K562 (cell line): ENCODE measurements around the gene SMAD7. TPM values are rescaled to one million over a fixed set of nuclear protein-coding genes. Genes with fewer than 3 reads are reported as not detected.

ENCODE experiments used
- ARHGAP35 ChIP-seq: fragments of 450-650 bp; IDR thresholded peaks from 2 replicates; pipeline ENCODE4 v1.6.1; 2018; ENCODE audit not compliant: partially characterized antibody
- C11orf30 ChIP-seq: fragments of 450-650 bp; IDR thresholded peaks from 2 replicates; pipeline ENCODE4 v1.6.1; 2016; ENCODE audit warnings: low read depth, mild to moderate bottlenecking
- CTBP1 ChIP-seq: fragments of 450-650 bp; IDR thresholded peaks from 2 replicates; pipeline ENCODE4 v1.6.1; 2016; ENCODE audit warnings: borderline replicate concordance
- ELF2 ChIP-seq: fragments of 250-450 bp; sonication (Bioruptor Pico); IDR thresholded peaks from 2 replicates; pipeline ENCODE4 v1.5.0; 2021; ENCODE audit warnings: mild to moderate bottlenecking
- MYC ChIP-seq, 2 experiments: fragments of 250-450 bp in 1 of 2; sonication (Bioruptor Pico) in 1 of 2; IDR thresholded peaks; 2 replicates each; pipeline versions ENCODE4 v1.5.1 to v1.6.1; 2012 to 2021; ENCODE audit warnings: low read depth in 2 of 2, borderline replicate concordance in 1 of 2, improper control_type of control experiment in 1 of 2, low read length in 1 of 2, mild to moderate bottlenecking in 1 of 2, moderate library complexity in 1 of 2
- PREB ChIP-seq: sonication (generic); formaldehyde crosslinking; IDR thresholded peaks from 2 replicates; pipeline ENCODE4 v1.8.1; 2023; ENCODE audit warnings: mild to moderate bottlenecking, missing genetic modification reagents
- SMAD4 ChIP-seq: fragments of 250-450 bp; sonication (Bioruptor Pico); conservative IDR thresholded peaks from 2 replicates; pipeline ENCODE4 v1.8.0; 2021; ENCODE audit warnings: inconsistent platforms, mild to moderate bottlenecking, moderate library complexity
- U2AF1 ChIP-seq: fragments of 200-400 bp; formaldehyde crosslinking; optimal IDR thresholded peaks from 2 replicates; pipeline ENCODE3; 2017; ENCODE audit warnings: mild to moderate bottlenecking, low read depth, low read length, moderate library complexity
- ZNF316 ChIP-seq: fragments of 450-650 bp; IDR thresholded peaks from 2 replicates; pipeline ENCODE4 v1.6.1; 2016
- ZNF347 ChIP-seq: fragments of 450-650 bp; formaldehyde crosslinking; IDR thresholded peaks from 2 replicates; pipeline ENCODE4 v1.4.0; 2020; ENCODE audit warnings: low read depth, mild to moderate bottlenecking, moderate library complexity
- polyA plus RNA-seq, 8 experiments: library from polyadenylated mRNA; depleted of rRNA in 4 of 8; stranded (reverse) in 5 of 8; unstranded in 3 of 8; fragments of >200 nt; fragmentation: Nextera tagmentation in 2 of 8; fragmentation: Illumina TruSeq in 1 of 8; extraction: Ambion mirVana in 2 of 8; extraction: Trizol in 1 of 8; gene quantifications; 2 replicates each; pipeline versions ENCODE4 v1.2.1 to v1.2.3, GENCODE V29; 2011 to 2014; ENCODE audit warnings: inconsistent platforms in 1 of 8, missing spikeins in 1 of 8
- total RNA-seq, 7 experiments: library from RNA; depleted of rRNA in 6 of 7; stranded (reverse); fragments of >200 nt in 6 of 7; fragmentation: Illumina TruSeq in 2 of 7; extraction: Trizol in 2 of 7; gene quantifications; 2 replicates each; pipeline versions ENCODE4 v1.2.1 to v1.2.3, GENCODE V29; 2011 to 2021; ENCODE audit warnings: low replicate concordance in 1 of 7
- TF ChIP-seq, protein P1 (sequence below), 2 experiments: fragments of 450-650 bp; conservative IDR thresholded peaks; 2 replicates each; pipeline ENCODE4 v1.6.1; 2017; ENCODE audit warnings: mild to moderate bottlenecking in 2 of 2, moderate library complexity in 2 of 2
- TF ChIP-seq, protein P2 (sequence below): fragments of 450-650 bp; formaldehyde crosslinking; IDR thresholded peaks from 2 replicates; pipeline ENCODE4 v1.4.0; 2020; ENCODE audit warnings: mild to moderate bottlenecking
- TF ChIP-seq, protein P3 (sequence below): sonication (generic); formaldehyde crosslinking; IDR thresholded peaks from 2 replicates; pipeline ENCODE4 v1.8.1; 2023; ENCODE audit warnings: mild to moderate bottlenecking, missing genetic modification reagents

The SMAD7 gene
- total and polyA plus RNA-seq, 9 of the 15 experiments (the other 6 are each of a cell fraction or from before 2014, with no cell fraction given) = 0.13 to 3.0 (median 1.6) TPM

DNA sequence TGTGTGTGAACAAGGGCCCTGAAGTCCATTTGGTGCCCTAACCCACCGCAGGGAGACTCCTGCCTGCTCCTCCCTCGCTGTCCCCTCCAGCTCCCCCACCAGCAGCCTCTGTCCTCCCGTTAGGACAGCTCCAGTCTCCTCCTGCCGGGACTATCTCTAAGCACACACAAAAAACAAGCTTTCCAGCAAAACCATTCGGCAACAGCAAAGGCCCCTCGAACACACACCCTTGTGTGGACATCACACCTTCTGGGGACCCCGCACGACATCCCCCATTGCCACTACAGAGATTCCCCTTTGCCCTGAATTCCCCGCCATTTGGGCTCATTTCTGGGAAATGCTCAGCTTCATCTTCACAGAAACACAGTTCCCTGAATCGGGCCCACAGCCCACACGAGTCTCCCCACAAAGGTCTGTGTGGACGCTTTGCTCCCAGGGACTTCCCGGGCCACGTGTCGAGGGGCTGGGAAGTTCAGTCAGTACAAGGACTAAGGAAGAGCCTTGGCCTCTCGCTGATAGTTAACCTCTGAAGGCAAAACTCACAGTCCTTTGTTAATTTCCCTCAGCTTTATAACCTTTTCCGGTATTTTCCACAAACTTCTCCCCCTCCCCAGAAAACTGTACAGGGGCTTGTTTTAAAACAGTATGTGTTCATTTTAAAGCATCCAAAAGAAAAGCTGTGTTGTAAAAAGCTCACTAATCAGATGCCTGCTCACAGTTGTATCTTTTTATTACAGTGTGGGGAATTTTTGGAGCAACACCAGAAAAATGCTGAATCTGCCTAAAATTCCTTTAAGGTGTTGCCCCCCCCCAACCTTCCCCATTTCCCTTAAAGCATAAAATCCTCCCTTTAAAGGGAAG, 25.9 kb downstream of the SMAD7 start (continued):
- TF ChIP-seq, protein P1, sequence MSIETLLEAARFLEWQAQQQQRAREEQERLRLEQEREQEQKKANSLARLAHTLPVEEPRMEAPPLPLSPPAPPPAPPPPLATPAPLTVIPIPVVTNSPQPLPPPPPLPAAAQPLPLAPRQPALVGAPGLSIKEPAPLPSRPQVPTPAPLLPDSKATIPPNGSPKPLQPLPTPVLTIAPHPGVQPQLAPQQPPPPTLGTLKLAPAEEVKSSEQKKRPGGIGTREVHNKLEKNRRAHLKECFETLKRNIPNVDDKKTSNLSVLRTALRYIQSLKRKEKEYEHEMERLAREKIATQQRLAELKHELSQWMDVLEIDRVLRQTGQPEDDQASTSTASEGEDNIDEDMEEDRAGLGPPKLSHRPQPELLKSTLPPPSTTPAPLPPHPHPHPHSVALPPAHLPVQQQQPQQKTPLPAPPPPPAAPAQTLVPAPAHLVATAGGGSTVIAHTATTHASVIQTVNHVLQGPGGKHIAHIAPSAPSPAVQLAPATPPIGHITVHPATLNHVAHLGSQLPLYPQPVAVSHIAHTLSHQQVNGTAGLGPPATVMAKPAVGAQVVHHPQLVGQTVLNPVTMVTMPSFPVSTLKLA (conservative IDR thresholded peaks at IDR 0.05) = peak in 1 of 2 experiments; percentile 44; a peak in 1 of 4 replicates
- TF ChIP-seq ELF2 (CRISPR knock-in tag) = no peak
- peak; percentile 82 for TF ChIP-seq C11orf30
- TF ChIP-seq ZNF316 = peak; percentile 82
- peak; percentile 64 for TF ChIP-seq SMAD4 (CRISPR knock-in tag)
- TF ChIP-seq, protein P2, sequence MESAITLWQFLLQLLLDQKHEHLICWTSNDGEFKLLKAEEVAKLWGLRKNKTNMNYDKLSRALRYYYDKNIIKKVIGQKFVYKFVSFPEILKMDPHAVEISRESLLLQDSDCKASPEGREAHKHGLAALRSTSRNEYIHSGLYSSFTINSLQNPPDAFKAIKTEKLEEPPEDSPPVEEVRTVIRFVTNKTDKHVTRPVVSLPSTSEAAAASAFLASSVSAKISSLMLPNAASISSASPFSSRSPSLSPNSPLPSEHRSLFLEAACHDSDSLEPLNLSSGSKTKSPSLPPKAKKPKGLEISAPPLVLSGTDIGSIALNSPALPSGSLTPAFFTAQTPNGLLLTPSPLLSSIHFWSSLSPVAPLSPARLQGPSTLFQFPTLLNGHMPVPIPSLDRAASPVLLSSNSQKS = no peak
- no peak for TF ChIP-seq U2AF1
- TF ChIP-seq ZNF347 (CRISPR knock-in tag) = no peak
- TF ChIP-seq ARHGAP35 = no peak
- peak; percentile 68 for TF ChIP-seq MYC (IDR thresholded peaks at IDR 0.05; ENCODE audit: low read depth, low read length)
- no peak for TF ChIP-seq MYC (CRISPR knock-in tag; IDR thresholded peaks at IDR 0.05; ENCODE audit: borderline replicate concordance, low read depth)
- TF ChIP-seq PREB = no peak
- TF ChIP-seq CTBP1 = peak; percentile 14; the same call in 1 of the 2 replicates
- TF ChIP-seq, protein P3, sequence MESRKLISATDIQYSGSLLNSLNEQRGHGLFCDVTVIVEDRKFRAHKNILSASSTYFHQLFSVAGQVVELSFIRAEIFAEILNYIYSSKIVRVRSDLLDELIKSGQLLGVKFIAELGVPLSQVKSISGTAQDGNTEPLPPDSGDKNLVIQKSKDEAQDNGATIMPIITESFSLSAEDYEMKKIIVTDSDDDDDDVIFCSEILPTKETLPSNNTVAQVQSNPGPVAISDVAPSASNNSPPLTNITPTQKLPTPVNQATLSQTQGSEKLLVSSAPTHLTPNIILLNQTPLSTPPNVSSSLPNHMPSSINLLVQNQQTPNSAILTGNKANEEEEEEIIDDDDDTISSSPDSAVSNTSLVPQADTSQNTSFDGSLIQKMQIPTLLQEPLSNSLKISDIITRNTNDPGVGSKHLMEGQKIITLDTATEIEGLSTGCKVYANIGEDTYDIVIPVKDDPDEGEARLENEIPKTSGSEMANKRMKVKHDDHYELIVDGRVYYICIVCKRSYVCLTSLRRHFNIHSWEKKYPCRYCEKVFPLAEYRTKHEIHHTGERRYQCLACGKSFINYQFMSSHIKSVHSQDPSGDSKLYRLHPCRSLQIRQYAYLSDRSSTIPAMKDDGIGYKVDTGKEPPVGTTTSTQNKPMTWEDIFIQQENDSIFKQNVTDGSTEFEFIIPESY (CRISPR knock-in tag) = no peak
